Epidermal melanocyte (primary cell): ENCODE measurements around the gene CPED1.
"Not testable (repeated sequence)": the region's sequence is repeated elsewhere in the genome, so short reads cannot be mapped to it uniquely, and the experiment has no call there.

Experiments used
- DNase-seq: peaks from one replicate; pipeline ENCODE4 v3.0.0; 2011; ENCODE audit warnings: low spot score; ENCODE audit not compliant: insufficient read length

The CPED1 gene

DNA sequence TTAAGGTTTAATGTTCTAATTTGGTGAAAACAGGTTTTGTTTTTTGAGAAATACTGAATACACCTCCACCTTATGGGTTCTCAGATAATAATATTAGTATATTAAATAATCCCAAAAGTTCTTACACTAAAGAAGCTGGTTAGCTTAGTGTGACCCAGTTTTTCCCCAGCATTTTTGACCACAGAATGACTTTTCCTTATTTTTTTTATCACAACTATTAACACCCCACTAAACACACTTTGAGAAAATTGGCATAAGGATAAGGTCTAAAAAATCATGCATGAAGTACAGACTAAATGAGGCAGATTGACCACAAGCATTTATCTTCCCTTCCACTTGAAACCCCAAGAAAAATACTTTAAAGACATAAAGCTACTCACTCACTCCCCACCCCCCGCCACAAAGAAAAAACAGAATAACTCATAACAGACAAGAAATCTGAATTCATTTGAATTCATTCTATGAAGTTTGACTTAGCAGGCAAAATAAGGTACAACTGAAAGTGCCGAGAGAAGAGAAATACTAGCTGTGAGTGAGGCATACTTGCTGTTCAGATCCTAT is 290.6 kb downstream of the CPED1 start:
- no peak for DNase-seq

DNA sequence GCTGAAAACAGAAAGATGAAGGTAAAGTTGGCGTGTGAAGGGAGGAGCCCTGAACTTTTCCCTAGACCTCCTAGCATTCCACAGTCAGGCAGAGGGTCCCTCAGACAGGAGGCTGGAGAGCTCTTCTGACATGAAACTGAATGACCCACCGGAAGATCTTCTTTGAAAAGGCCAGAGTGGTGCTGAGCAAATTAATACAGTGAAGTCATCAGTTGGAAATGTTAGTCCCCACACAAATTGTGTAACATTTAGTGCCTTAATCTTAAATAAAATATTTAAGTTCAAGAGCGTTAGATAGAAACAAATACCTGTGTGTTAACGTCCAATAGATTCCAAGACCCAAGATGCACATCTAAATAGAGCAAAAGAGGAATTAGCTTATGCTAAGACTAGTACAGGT is 291.3 kb downstream of the CPED1 start:
- DNase-seq = no peak

DNA sequence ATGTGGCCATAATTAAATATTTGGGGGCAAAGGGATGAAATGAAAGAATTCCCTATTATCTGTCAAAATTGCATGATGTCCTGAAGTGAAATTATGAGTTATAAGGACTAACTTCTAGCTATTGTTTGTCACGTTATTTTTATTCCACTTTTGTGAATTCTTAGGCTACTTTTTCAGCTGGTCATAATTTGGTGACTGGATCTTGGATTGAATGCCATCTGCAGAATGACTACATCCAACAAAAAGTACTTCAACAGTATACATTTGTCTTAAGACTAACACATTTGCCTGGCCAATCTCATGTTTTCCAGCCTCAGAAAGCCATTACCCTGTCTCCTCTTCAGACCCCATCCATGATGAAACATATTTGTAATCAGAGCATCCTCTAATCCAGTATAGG is 292.1 kb downstream of the CPED1 start:
- DNase-seq = no peak

DNA sequence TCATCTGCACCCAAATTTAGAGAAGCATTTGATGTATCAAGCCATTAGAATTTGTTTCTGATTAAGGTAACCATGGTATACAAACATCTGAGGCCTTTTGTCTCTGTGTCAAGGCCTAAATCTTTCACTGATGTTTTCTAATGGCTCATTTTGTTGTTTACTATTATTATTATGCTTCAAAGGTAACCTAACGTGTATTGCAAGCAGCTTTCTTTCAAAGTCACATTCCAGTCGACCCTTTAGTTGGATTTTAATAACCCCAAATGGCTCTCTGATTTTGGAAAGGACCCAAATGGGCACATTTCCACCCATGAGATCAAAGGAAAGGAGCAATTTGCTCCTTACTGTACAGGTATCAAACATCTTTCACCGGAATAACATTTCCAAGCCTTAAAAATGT is 293.6 kb downstream of the CPED1 start:
- DNase-seq = no peak

DNA sequence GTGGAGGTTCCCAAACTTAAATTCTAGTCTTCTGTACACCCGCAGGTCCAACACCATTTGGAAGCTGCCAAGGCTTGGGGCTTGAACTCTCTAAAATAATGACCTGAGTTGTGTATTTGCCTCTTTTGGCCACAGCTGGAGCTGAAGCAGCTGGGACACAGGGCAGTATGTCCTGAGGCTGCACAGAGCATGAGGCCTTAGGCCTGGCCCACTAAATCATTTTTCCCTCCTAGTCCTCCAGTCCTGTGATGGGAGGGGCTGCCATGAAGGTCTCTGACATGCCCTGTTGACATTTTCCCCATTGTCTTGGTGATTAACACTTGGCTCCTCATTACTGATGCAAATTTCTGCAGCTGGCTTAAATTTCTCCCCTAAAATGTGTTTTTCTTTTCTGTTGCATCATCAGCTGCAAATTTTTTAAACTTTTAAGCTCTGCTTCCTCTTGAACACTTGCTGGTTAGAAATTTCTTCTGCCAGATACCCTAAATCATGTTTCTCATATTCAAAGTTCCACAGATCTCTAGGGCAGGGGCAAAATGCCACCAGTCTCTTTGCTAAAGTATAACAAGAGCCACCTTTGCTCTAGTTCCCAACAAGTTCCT is 296.7 kb downstream of the CPED1 start:
- DNase-seq = no peak

DNA sequence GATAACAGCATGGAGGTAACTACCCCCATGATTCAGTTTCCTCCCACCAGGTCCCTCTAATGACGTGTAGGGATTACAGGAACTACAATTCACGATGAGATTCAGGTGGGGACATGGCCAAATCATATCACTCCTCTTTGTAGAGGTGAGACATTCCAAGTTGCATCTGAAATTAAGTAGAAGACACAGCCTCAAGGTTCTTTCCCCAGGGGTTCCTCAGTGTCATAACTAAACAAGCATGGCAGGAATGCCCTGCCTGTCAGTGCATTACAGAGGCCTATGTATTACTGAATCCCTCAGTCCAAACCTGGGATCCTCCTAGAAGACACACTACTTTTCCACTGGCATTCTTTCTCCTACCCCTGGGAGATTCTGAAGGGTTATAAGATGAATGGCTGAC is 297.7 kb downstream of the CPED1 start:
- DNase-seq = no peak

DNA sequence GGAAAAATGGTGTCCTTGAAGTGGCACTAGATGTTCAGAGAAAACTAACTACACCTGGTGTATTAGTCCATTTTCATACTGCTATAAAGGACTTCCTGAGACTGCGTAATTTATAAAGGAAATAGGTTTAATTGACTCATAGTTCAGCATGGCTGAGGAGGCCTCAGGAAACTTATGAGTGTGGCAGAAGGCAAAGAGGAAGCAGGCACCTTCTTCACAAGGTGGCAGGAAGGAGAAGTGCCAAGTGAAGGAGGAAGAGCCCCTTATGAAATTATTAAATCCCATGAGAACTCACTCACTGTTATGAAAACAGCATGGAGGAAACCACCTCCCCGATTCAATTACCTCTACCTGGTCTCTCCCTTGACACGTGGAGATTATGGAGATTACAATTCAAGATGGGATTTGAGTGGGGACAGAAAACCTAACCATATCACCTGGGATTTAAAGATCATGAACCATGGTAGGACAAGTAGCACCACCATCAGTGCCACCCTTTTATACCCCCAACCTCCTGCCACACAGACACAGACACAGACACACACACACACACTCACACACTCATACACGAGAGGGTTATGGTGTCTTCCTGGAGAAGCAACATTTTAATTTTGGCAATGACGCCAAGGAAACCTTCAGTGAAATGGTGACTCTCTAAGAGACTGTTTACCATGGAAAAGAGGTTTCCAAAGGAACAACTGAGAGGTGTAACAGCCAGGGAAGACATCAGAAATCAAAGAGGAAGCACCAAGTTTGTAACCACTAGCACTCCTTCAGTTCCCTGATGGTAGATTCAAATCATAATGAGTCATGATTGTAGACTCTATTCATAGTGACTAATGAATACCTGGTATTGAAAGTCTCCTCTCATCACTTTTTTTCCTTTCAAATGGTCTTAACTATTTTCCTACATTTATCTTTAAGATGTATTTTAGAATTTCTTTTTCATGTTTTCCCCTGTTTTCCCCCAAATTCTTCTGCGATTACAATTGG is 298.5 kb downstream of the CPED1 start:
- DNase-seq = no peak

DNA sequence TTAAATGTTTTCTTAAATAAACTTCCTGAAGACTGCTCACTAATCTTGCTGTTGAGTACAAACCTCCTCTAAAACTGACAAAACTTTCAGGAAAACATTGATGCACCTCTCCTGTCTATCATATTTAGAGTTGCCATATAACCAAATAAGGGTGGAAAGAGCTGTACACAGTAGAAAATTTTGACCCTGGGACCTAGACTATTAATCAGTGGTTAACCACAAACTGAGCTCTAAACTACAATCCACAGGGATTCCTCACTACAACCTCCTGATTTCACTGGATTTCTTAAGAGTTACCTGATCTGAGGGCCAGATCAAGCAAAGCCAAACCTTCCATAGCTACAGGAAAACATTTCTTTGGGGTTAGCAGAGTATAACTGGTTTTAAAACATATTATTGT is 300.4 kb downstream of the CPED1 start:
- DNase-seq = no peak

DNA sequence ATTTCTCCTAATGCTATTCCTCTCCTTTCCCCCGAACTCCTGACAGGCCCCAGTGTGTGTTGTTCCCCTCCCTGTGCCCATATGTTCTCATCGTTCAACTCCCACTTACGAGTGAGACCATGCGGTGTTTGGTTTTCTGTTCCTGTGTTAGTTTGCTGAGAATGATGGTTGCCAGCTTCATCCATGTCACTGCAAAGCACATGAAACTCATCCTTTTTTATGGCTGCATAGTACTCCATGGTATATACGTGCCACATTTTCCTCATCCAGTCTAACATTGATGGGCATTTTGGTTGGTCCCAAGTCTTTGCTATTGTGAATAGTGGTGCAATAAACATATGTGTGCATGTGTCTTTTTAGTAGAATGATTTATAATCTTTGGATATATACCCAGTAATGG is 301.4 kb downstream of the CPED1 start:
- DNase-seq = not testable (repeated sequence)

DNA sequence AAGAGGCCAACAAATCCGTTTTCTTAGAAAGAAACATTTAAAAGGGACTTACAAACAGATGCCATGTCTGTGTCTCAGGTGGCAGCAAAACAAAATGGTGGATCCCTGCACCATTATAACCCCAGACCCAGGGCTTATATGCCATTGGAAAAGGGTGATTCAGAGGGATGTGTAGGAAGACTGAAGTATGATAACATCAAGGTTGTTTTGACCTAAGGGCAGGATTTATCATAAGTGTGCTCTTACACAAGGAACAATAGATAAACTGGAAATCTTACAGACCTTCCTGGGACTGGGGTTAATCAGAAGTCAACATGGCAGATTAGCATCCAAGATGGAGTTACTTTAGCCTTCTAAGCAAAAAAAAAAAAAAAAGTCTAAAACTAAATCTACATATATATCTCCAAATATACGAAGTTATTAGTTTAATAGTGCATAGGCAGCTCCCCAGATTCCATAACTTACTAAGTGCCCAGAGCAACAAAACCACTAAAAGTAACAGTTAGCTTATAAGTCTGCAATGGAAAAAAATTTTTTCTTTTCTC is 306.0 kb downstream of the CPED1 start:
- no peak for DNase-seq

DNA sequence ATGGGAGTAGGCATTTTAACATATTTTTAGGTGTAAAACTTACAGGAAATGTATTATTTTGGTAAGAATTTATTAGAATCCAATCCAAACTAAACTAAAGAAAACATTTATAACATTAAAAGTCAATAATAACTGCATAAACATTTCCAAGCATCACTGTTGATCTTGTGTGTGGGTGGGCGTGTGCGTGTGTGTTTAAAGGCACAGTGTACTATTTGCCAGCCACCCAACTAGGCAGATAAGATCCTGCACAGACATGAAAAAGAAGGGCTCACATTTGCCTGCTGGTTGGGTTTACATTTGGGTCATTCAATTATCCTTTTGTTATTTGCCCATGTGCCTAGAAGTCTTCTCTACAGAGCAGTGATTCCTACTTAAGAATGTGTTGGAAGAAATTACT is 309.3 kb downstream of the CPED1 start:
- DNase-seq = no peak

DNA sequence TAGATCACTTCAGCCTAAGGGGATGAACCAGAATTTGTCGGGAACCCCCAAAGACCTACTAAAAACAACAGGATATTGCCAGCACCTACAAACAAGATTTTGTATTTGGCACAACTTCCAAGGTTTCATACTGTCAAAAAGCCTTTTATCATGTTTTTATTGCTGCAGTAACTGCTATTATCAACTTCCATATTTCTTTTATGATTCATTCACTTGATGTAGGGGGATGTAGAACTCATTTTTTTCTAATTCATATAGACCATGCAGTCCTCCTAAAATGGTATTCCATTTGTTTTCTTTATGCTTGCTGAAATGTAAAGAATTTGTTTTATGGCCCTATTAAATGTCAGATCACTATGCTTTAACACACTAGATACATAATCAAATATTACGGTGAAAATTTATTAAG is 310.3 kb downstream of the CPED1 start:
- no peak for DNase-seq

DNA sequence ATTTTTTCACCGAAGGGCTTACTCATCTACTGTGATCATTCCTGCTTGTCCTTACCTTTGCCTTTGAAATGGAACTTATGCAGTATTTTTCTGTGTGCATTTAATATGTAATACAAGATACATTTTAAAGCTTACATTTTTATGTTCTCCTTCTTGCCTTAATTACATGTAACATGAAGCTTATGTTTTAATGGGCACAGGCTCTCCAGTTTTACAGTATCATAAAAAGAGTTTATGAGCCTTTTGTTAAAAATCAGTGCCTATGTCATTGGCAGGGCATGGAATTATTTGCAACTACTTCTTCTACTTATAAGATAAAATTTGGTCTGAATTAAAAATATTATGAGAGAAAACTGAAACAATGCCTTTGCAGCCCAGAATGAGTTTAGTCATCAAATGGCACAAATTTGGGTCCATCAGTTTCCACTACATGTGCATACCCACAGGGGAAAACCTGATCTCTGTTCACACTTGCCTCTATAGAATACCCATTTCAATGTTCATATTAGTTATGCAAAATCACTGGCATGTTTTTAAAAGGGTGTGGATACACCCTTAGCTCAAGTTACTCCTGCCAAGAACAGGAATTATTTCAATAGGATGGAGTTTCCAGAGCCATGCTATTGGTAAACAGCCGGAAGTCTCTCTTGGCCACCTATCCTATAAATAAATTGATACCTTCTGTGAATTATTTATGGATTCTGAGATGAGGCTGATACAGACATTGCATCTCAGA is 312.3 kb downstream of the CPED1 start:
- no peak for DNase-seq

DNA sequence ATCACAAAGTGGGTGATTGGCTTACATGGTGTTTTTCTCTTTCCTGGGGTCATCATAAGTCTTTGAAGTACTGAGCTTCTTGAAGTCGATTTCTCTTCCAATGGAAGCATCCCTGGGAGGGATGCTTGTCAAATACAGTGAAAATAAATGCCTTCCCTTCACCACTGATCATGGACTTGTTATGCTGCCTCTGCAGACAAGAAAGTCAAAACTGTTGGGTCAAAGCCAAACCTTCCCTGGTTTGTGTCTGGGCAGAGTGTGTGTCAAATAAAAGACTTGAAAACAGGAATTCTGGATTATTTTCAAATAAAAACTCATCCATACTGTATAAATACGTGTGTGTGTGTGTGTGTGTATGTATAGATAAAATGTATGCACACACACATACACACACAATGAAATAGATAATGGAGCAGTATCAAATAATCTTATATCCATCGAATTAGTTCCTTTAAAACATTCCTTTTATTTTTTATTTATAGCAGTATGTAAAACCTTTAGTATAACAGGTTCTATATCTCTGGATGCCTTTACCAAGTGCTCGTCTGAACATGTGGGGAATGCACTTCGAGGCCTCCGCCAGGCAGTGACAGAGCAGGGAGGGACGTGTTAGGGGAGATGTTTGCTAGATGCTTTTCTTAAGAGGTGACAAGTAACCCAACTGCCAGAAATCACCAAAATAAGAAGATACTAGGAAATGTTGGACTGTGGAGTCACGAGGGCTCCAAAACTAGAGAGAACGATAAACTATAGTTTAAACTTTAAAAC is 313.1 kb downstream of the CPED1 start:
- DNase-seq = no peak

DNA sequence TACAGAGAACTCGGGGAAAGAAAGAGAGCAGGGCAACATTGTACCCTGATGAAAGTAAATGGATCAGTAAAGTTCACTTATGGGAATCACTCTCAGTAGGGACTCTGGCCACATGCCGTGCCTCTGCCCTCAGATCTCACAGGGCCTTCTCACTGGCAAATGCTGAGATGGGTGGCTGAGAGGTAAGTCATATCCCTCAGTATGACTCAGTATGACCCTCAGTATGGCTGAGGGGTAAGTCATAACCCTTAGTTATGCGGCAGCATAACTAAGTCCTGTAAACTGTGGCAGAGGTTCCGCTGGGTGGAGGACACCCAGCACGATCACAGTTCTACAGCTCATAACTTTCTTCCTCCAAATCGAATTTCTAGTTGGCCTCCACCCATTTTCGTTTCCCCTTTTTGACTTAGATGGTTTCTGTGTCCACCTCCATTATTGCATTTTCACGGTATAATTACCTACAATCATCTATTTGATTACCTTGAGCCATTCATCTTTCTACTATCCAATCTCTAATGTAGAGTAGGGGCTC is 313.8 kb downstream of the CPED1 start:
- DNase-seq = no peak

DNA sequence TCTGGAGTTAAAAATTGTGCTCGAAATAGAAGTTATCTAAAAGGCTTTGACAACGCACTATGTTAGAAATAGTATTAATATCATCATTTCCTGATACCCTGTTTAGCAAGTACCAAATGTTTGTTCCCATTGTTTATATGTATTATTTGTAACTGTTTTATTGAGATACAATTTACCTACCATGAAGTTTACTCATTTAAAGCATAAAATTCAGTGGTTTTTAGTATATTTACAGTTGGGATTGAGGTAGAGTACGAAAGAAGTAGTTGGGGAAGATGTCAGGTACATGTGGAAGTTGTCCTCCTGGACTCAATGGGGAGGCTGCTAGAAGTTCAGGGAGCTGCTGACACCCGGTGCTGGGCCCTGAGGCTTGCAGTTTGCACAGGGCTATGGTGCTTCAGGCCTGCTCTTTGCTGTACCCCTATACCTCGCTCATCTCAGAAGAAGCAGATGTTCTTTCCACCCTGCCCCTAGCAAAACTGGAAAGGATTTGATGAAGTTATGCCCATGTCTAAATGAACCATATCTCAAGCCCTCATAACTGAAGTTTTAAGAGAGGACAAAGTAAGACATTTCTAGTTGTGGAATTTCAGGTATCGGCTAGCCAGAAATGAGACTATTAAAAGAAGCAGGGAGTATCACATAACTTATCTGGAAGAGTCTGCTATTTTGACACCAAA is 315.1 kb downstream of the CPED1 start:
- DNase-seq = no peak

DNA sequence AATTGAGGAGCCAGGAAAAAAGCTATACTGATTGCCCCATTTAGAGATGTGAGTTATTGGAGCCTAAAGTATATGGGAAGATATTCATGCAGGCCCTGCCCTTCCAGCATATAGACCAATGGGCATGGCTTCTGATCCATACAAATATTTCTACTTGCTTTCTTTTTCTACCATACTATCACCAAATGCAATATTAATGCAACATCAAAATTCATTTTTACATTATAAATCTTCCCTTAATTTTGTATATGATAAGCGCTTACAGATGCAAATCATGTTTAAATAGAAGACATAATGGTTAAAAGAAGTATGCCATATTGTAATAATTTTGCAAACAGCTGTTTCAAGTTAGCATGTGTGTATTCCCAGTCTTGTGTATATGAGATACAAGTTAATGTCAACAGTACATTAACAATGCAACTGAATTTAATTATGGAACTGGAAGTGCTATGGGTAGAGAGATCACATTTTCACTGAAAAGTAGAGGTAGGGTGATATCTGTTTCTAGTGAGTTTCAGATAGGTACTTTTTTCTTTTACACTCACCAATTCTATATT is 315.7 kb downstream of the CPED1 start:
- no peak for DNase-seq

DNA sequence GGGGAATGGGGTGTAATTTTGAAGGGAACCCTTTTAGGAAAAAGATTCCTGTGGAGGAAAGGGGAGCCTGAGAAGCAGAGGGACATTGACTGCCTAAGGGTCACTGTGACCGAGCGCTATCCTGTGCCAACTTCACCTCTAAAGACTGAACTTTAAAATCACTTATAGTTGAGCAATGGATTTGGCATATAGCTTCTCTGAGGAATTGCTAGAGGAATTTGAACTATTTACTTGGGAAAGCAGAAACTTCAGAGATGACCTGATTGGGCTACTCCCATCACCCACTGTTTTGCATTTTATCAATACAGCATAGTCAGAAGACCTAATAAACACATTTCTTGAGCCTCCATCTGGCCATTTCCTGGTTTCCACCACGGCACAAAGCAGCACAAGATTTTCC is 316.6 kb downstream of the CPED1 start:
- no peak for DNase-seq

DNA sequence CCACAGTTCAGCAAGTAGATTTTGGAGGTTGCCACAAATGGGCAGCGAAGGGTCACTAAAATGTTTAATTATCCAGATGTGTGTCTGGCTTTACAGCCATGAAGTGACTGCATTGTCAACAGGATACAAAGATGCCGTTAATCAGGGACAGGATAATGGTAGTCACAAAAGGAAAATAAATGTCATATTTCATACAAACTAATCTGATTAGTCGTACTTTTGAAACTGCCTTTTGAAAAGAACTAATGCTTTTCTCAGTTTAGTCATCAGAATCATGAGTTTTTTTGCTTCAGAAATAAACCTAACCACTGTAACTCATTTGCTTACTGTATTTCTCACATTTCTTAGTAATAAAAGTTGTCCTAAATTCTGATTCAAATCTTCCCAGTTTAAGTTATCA is 318.1 kb downstream of the CPED1 start:
- no peak for DNase-seq
